AG04450 (cell line): ENCODE data around the gene SLC17A5. TPM values are rescaled to one million over a fixed set of nuclear protein-coding genes. Genes with fewer than 3 reads are reported as not detected.
"Not testable (repeated sequence)": the region's sequence is repeated elsewhere in the genome, so short reads cannot be mapped to it uniquely, and the experiment has no call there.

Source experiments
- CTCF ChIA-PET: fragments of 300-600, 350-600 bp; formaldehyde crosslinking; extraction: SDS; loops from one replicate; lab custom pipeline; 2022; ENCODE audit warnings: antibody characterized with exemption, inconsistent platforms; lab: Charles Lee
- POLR2A ChIA-PET: fragments of 350-600 bp; formaldehyde crosslinking; extraction: SDS; loops from one replicate; lab custom pipeline; 2021; ENCODE audit warnings: antibody characterized with exemption, inconsistent platforms; lab: Yijun Ruan, JAX
- DNase-seq: peaks from one replicate; pipeline ENCODE4 v3.0.0-alpha.2; 2011; ENCODE audit warnings: low read depth, low spot score
- H3K27ac ChIP-seq: one replicate; pipeline ENCODE4 v1.5.1; 2012; ENCODE audit warnings: low read depth, low read length, control low read depth
- H3K27me3 ChIP-seq: one replicate; pipeline ENCODE4 v1.6.0; 2012; ENCODE audit warnings: low read length; ENCODE audit not compliant: control insufficient read depth, insufficient read depth
- H3K4me3 ChIP-seq: 2 replicates; pipeline ENCODE4 v1.5.1; 2011; ENCODE audit warnings: mild to moderate bottlenecking, low read depth, low read length, control low read depth
- H3K9me3 ChIP-seq: 2 replicates; pipeline ENCODE4 v1.5.1; 2012; ENCODE audit warnings: low read length; ENCODE audit not compliant: control insufficient read depth, insufficient read depth
- polyA plus RNA-seq: library from polyadenylated mRNA; depleted of rRNA; stranded (reverse); fragments of >200 nt; gene quantifications from 2 replicates; pipeline ENCODE4 v1.2.3, GENCODE V29; 2011
- TF ChIP-seq, protein P1 (sequence below): IDR thresholded peaks from 2 replicates; pipeline ENCODE4 v1.5.1; 2011; ENCODE audit warnings: low read depth, low read length, control low read depth, inconsistent platforms

Gene SLC17A5
- polyA plus RNA-seq, 1 experiment, result 34.0 TPM

DNA sequence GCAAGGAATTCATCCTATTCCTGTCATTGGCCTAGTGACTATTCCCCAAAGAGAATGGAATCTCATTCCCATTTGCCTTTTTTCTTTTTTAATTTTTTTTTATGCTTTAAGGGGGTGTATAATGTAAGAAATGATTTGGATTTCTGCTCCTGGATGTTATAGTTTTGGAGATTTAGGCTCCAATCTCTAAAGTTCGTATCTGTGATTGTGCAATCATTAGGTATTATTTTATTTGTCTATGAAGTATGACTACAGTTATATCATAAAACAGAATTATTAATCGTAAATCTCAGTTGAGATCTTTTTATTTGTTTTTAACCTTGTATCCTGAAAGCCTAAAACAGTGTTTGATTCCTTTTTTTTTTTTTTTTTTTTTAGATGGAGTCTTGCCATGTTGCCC, 91.2 kb downstream of the SLC17A5 start:
- H3K27ac ChIP-seq, result no peak overlapping the region
- H3K9me3 ChIP-seq, result no peaks in the 10 kb centered on the region
- no peak overlapping the region for H3K4me3 ChIP-seq
- POLR2A ChIA-PET, result interaction anchor here (0.8 kb wide), 1 partner anchor 41 kb away, joined by 3 read pairs; no protein-coding TSS in a partner anchor
- no peaks in the 10 kb centered on the region for H3K27me3 ChIP-seq
- TF ChIP-seq, protein P1, sequence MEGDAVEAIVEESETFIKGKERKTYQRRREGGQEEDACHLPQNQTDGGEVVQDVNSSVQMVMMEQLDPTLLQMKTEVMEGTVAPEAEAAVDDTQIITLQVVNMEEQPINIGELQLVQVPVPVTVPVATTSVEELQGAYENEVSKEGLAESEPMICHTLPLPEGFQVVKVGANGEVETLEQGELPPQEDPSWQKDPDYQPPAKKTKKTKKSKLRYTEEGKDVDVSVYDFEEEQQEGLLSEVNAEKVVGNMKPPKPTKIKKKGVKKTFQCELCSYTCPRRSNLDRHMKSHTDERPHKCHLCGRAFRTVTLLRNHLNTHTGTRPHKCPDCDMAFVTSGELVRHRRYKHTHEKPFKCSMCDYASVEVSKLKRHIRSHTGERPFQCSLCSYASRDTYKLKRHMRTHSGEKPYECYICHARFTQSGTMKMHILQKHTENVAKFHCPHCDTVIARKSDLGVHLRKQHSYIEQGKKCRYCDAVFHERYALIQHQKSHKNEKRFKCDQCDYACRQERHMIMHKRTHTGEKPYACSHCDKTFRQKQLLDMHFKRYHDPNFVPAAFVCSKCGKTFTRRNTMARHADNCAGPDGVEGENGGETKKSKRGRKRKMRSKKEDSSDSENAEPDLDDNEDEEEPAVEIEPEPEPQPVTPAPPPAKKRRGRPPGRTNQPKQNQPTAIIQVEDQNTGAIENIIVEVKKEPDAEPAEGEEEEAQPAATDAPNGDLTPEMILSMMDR, result no peak
- no peak for DNase-seq
- CTCF ChIA-PET, result interaction anchor here (0.6 kb wide), 1 partner anchor 111 kb away, joined by 3 read pairs; no protein-coding TSS in a partner anchor

- CTCF ChIA-PET, result no interaction called here
- POLR2A ChIA-PET, result no interaction called here
- TF ChIP-seq, protein P1, result no peak
- no peak for DNase-seq
- Histone ChIP-seq H3K9me3 (no peaks in the 10 kb centered on the region), H3K27me3 (no peaks in the 10 kb centered on the region), H3K27ac (no peak overlapping the region), H3K4me3 (no peak overlapping the region)
These were observed 92.9 kb downstream of the SLC17A5 start for GRCh38 chr6:73560853-73561407.

GRCh38 chr6:73560182-73560732, 93.5 kb downstream of the SLC17A5 start:
- H3K4me3 ChIP-seq, result no peak overlapping the region
- no peaks in the 10 kb centered on the region for H3K9me3 ChIP-seq
- no peaks in the 10 kb centered on the region for H3K27me3 ChIP-seq
- DNase-seq, result no peak
- CTCF ChIA-PET, result no interaction called here
- H3K27ac ChIP-seq, result no peak overlapping the region
- POLR2A ChIA-PET, result no interaction called here
- TF ChIP-seq, protein P1, result no peak

DNA sequence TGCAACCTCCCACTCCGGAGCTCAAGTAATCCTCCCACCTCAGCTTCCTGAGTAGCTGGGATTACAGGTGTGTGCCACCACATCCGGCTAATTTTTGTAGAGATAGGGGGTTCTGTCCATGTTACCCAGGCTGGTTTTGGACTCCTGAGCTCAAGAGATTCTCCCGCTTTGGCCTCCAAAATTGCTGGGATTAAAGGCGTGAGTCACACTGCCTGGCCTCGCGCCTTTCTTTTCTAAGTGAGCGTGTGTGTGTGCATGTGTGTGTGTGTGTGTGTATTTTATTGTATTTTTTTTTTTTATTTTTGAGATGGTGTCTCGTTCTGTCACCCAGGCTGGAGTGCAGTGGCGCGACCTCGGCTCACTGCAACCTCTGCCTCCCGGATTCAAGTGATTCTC, 94.4 kb downstream of the SLC17A5 start:
- DNase-seq, CTCF ChIA-PET, H3K4me3 ChIP-seq, H3K27ac ChIP-seq, POLR2A ChIA-PET, H3K9me3 ChIP-seq, H3K27me3 ChIP-seq: not testable (repeated sequence)

GRCh38 chr6:73558624-73559398, 95.0 kb downstream of the SLC17A5 start:
- Histone ChIP-seq H3K27ac (no peak overlapping the region), H3K4me3 (no peak overlapping the region), H3K9me3 (no peaks in the 10 kb centered on the region), H3K27me3 (no peaks in the 10 kb centered on the region)
- CTCF ChIA-PET, result interaction anchor here (1.6 kb wide), 1 partner anchor 11 kb away, joined by 6 read pairs; no protein-coding TSS in a partner anchor
- POLR2A ChIA-PET, result interaction anchor here (0.5 to 0.8 kb wide), 2 partner anchors 21 to 44 kb away, joined by 4 read pairs; no protein-coding TSS in a partner anchor
- DNase-seq, result no peak
- TF ChIP-seq, protein P1, result no peak
